Kidney (tissue), 14 donors: ENCODE measurements around the gene SCAMP1. TPM values are rescaled to one million over a fixed set of nuclear protein-coding genes. Genes with fewer than 3 reads are reported as not detected.
A peak's percentile ranks its signal among the peaks of the same experiment; 100 is the strongest.

Experiments
- DNase-seq, 5 donors: peaks; one replicate each; pipeline ENCODE4 v3.0.0-alpha.2; 2013 to 2020
- FAIRE-seq: peaks from 2 replicates; lab custom pipeline; 2012; peaks lifted over from hg19 to GRCh38; lab: Jason Lieb, UNC
- H3K27ac ChIP-seq, 2 donors: one replicate each; pipeline ENCODE4 v1.7.0; 2013; ENCODE audit warnings: low read depth in 2 of 2, low read length in 2 of 2, inconsistent platforms in 1 of 2
- H3K27me3 ChIP-seq: one replicate; pipeline ENCODE4 v1.7.1; 2013; ENCODE audit warnings: low read length, inconsistent platforms; ENCODE audit not compliant: control insufficient read depth, insufficient read depth
- H3K36me3 ChIP-seq, 3 donors: one replicate each; pipeline versions ENCODE4 v1.7.0 to v1.7.1; 2013; ENCODE audit warnings: low read length in 3 of 3, control low read depth in 1 of 3, inconsistent platforms in 1 of 3; ENCODE audit not compliant: insufficient read depth in 3 of 3, control insufficient read depth in 2 of 3
- H3K4me1 ChIP-seq, 3 donors: one replicate each; pipeline versions ENCODE4 v1.7.0 to v1.7.1; 2013; ENCODE audit warnings: low read length in 3 of 3, inconsistent platforms in 1 of 3, low read depth in 1 of 3; ENCODE audit not compliant: control insufficient read depth in 2 of 3, insufficient read depth in 2 of 3
- H3K4me3 ChIP-seq, 3 donors: one replicate each; pipeline versions ENCODE4 v1.7.0 to v1.8.1; 2013; ENCODE audit warnings: low read length in 3 of 3, control low read depth in 1 of 3, inconsistent platforms in 1 of 3
- H3K9ac ChIP-seq, 3 donors: one replicate each; pipeline versions ENCODE4 v1.7.0 to v1.7.1; 2013; ENCODE audit warnings: low read length in 3 of 3, control low read depth in 1 of 3, inconsistent platforms in 1 of 3
- H3K9me3 ChIP-seq, 3 donors: one replicate each; pipeline versions ENCODE4 v1.7.0 to v1.7.1; 2013; ENCODE audit warnings: low read length in 3 of 3, control low read depth in 1 of 3, inconsistent platforms in 1 of 3; ENCODE audit not compliant: control insufficient read depth in 2 of 3, insufficient read depth in 1 of 3
- CTCF ChIP-seq: IDR thresholded peaks from 3 replicates; pipeline ENCODE4 v1.5.1; 2012; ENCODE audit warnings: mild to moderate bottlenecking, moderate library complexity, borderline replicate concordance; ENCODE audit not compliant: insufficient read depth; ENCODE audit errors: extremely low read depth
- intact Hi-C: fragments of 100-400 bp; cut with DNase I; formaldehyde crosslinking; loops from one replicate; pipeline ENCODE4 v1.11.1; 2022
- polyA plus RNA-seq: library from polyadenylated mRNA; stranded (reverse); fragments of 350-450 nt; fragmentation: Illumina TruSeq; extraction: RNeasy Lipid Tissue Mini Kit (QIAGEN cat#74804); gene quantifications from one replicate; pipeline ENCODE4 v1.2.3, GENCODE V29; 2014; ENCODE audit warnings: low read depth, low replicate concordance; ENCODE audit not compliant: insufficient read depth
- total RNA-seq: library from RNA; stranded (reverse); fragmentation: NEBNext Ultra II Directional; extraction: Animal tissue kit (Norgen Biotek cat#: 25700); gene quantifications from one replicate; pipeline ENCODE4 v1.2.1, GENCODE V29; 2021
- donor health status: control.
- donor health status: control.
- donor health status: control.
- donor health status: control.
- donor health status: control.
- donor health status: DM: yes; HTN: yes; CAD: no.
- donor health status: Normal renal cell carcinoma (clear cell type).

The SCAMP1 gene
- total and polyA plus RNA-seq, 2 donors from 2014 or later: 13.1 to 42.1 TPM

GRCh38 chr5:78504704-78505677 is 144.6 kb downstream of the SCAMP1 start:
- H3K27ac ChIP-seq: peak overlapping the region in 1 of 2 donors; percentile 58

DNA sequence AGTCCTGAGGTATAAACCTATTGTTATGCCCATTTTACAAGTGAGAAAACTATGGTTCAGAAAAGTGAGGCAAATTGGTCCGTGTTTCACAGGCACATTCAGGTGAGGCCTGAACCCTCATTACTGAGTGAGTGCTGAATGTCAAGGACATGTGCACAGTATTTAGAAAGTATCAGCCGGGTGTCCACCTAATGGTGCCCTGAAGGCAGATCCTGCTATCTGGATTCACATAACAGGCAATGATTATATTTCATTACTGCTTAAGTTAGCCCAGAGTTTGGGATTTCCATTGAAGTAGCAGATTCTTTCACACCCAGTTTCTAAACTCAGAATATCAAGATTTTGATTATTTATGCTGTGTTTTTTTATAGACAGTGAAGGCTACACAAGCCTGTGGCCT is 145.4 kb downstream of the SCAMP1 start:
- DNase-seq (no peak), FAIRE-seq (no peak)
- Histone ChIP-seq H3K27me3 (no peaks in the 10 kb centered on the region), H3K9ac (no peak overlapping the region), H3K27ac (no peak overlapping the region), H3K4me3 (no peak overlapping the region), H3K36me3 (no peaks in the 10 kb centered on the region), H3K9me3 (no peaks in the 10 kb centered on the region), H3K4me1 (peaks cover 4 to 16% (median 13%) of the 10 kb centered on the region in 3 donors)
- intact Hi-C loops: no loop called here
- TF ChIP-seq CTCF: no peak

More at GRCh38 chr5:78504704-78505677, 144.6 kb downstream of the SCAMP1 start:
- Histone ChIP-seq H3K4me1 (peaks cover 4 to 13% (median 13%) of the 10 kb centered on the region in 3 donors), H3K9me3 (no peaks in the 10 kb centered on the region), H3K9ac (no peak overlapping the region), H3K36me3 (no peaks in the 10 kb centered on the region), H3K4me3 (no peak overlapping the region), H3K27me3 (no peaks in the 10 kb centered on the region)
- FAIRE-seq (no peak), DNase-seq (peak; percentile 73 to 94 (median 84))
- intact Hi-C loops: no loop called here
- TF ChIP-seq CTCF: no peak

DNA sequence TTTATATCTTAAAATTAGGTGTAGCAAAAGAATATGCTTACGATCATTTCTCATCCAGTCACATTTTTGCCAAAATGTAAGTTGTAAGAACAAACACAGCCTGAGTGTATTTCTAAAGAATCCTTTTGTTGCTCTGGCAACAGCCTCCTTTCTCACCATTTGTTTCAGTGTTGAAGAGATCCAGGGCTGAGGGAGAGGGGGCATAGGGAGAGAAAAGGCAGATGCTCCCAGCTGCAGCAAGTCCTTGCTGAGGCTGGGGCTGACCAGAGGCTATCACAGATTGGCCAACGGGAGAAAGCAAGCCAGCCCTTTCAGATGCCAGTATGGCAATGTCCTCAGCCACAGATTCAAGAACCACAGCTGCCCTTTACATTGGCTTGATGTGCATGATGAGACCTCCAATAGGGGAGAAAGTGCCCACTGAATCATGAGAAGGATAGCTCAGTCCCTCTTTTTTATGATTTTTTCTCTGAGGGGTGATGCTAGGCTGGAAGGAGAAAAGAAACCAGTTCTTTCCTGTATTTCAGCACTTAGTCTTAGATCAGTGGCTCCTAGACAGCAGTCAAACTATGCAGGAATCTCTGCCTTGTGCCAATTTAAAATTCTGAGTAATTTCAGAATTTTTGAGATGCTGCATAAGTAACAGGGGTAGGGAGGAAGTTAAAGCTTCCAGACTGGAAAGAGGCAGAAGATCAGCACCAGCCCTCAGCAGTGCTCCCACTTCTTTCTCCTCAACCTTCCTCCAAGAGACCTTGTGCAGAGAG is 146.0 kb downstream of the SCAMP1 start:
- Histone ChIP-seq H3K27me3 (no peaks in the 10 kb centered on the region), H3K4me3 (no peak overlapping the region), H3K9me3 (no peaks in the 10 kb centered on the region), H3K4me1 (peaks cover 2 to 16% (median 13%) of the 10 kb centered on the region in 3 donors), H3K9ac (no peak overlapping the region), H3K27ac (no peak overlapping the region), H3K36me3 (no peaks in the 10 kb centered on the region)
- DNase-seq (peak in 1 of 5 donors; percentile 73), FAIRE-seq (no peak)
- intact Hi-C loops: no loop called here
- no peak for TF ChIP-seq CTCF
